Tongue (tissue), 2 donors: ENCODE data around the gene CDH5. TPM values are rescaled to one million over a fixed set of nuclear protein-coding genes. Genes with fewer than 3 reads are reported as not detected.

Experiments
- DNase-seq: peaks from one replicate; pipeline ENCODE4 v3.0.0-alpha.2; 2015
- total RNA-seq: library from RNA; depleted of rRNA; stranded (reverse); fragments of >200 nt; gene quantifications from one replicate; pipeline ENCODE4 v1.2.3, GENCODE V29; 2014

The CDH5 gene
- total RNA-seq, 1 donor from 2014 or later: 67.7 TPM

- no peak for DNase-seq
Observed at GRCh38 chr16:66374176-66374575, 7.7 kb downstream of the CDH5 start.

- no peak for DNase-seq
Observed at GRCh38 chr16:66375451-66375850, 9.0 kb downstream of the CDH5 start.

- no peak for DNase-seq
Observed at GRCh38 chr16:66376114-66376513, 9.6 kb downstream of the CDH5 start.

- no peak for DNase-seq
Observed at GRCh38 chr16:66376577-66377305, 10.2 kb downstream of the CDH5 start.

- no peak for DNase-seq
Observed at GRCh38 chr16:66377324-66377723, 10.8 kb downstream of the CDH5 start.

- DNase-seq: no peak
Observed at GRCh38 chr16:66378741-66379570, 12.5 kb downstream of the CDH5 start.

- no peak for DNase-seq
Observed at GRCh38 chr16:66379571-66379941, 13.1 kb downstream of the CDH5 start.

- no peak for DNase-seq
Observed at GRCh38 chr16:66380421-66380820, 13.9 kb downstream of the CDH5 start.

- DNase-seq: no peak
Observed at GRCh38 chr16:66381585-66382170, 15.2 kb downstream of the CDH5 start.

- no peak for DNase-seq
Observed at GRCh38 chr16:66382171-66382965, 15.9 kb downstream of the CDH5 start.

- DNase-seq: no peak
Observed at GRCh38 chr16:66382966-66383299, 16.4 kb downstream of the CDH5 start.

- DNase-seq: no peak
Observed at GRCh38 chr16:66383551-66383950, 17.1 kb downstream of the CDH5 start.

- no peak for DNase-seq
Observed at GRCh38 chr16:66385415-66385814, 18.9 kb downstream of the CDH5 start.

- no peak for DNase-seq
Observed at GRCh38 chr16:66386629-66387622, 20.4 kb downstream of the CDH5 start.

- no peak for DNase-seq
Observed at GRCh38 chr16:66387817-66388332, 21.4 kb downstream of the CDH5 start.

GRCh38 chr16:66388350-66389139 is 22.1 kb downstream of the CDH5 start:
- DNase-seq: no peak

GRCh38 chr16:66389256-66390176 is 23.0 kb downstream of the CDH5 start:
- no peak for DNase-seq

GRCh38 chr16:66390346-66391108 is 24.0 kb downstream of the CDH5 start:
- no peak for DNase-seq
